HEK293 (cell line): ENCODE data around the gene NXT1.

Experiments
- YY1 ChIP-seq: fragments of 450-650 bp; formaldehyde crosslinking; IDR thresholded peaks from 2 replicates; pipeline ENCODE4 v1.5.1; 2018; ENCODE audit warnings: missing biosample characterization, missing genetic modification characterization
- ZNF133 ChIP-seq: fragments of 450-650 bp; formaldehyde crosslinking; IDR thresholded peaks from 2 replicates; pipeline ENCODE4 v1.5.1; 2016; ENCODE audit warnings: missing biosample characterization, missing genetic modification characterization
- ZNF423 ChIP-seq: fragments of 450-650 bp; formaldehyde crosslinking; IDR thresholded peaks from 2 replicates; pipeline ENCODE4 v1.5.1; 2016; ENCODE audit warnings: missing biosample characterization, missing genetic modification characterization
- ZNF561 ChIP-seq: fragments of 450-650 bp; IDR thresholded peaks from 2 replicates; pipeline ENCODE4 v1.5.1; 2018; ENCODE audit warnings: missing biosample characterization, missing genetic modification characterization, borderline replicate concordance
- ZNF660 ChIP-seq: fragments of 450-650 bp; IDR thresholded peaks from 2 replicates; pipeline ENCODE4 v1.5.1; 2018; ENCODE audit warnings: missing biosample characterization, mild to moderate bottlenecking, missing genetic modification characterization
- ZNF791 ChIP-seq: fragments of 450-650 bp; formaldehyde crosslinking; IDR thresholded peaks from 2 replicates; pipeline ENCODE4 v1.5.1; 2016; ENCODE audit warnings: missing biosample characterization, missing genetic modification characterization
- ZSCAN4 ChIP-seq: fragments of 450-650 bp; formaldehyde crosslinking; IDR thresholded peaks from 2 replicates; pipeline ENCODE4 v1.5.1; 2017; ENCODE audit warnings: missing biosample characterization, missing genetic modification characterization
- TF ChIP-seq, protein P1 (sequence below): fragments of 450-650 bp; formaldehyde crosslinking; IDR thresholded peaks from 2 replicates; pipeline ENCODE4 v1.5.1; 2016; ENCODE audit warnings: missing biosample characterization, missing genetic modification characterization

DNA sequence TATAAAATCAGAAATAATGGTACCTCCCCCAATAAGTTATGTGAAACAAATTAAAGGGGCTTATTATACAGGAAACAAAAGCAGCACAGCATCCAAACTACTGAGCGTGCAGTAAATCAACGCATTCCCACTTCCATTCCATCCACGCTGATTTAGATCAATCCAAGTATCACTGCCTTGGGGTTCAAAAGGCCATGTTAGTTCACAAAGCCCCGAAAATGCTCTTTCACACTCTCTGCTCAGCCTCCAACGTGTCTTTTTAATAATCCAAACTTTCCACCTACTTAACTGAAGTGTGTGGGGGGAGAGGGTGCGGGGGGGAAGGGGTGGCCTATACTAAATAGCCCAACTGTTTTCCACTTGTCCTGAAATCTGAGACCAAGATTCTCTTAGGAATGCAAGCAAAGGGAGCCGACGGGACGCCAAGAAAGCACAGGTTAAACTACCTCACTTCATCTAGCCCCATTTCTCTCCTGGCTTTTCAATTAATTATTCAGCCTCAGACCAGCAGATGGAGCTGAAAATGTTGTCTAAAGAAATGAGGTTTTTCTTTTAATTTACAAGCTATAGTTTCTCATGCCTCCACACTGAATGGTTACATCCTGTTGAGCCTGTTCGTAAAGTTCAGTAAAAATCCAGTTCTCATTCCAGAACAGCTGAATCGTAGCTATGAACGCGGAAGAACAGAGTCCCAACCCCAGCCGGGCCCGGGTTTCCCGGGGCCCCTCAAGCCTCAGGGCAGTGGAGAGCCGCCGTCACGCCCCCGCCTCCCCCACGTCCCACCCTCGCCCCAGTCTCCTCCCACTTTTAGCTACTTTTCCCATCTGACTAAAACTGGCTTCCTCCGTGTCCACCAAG, 1.0 kb upstream of the NXT1 start:
- TF ChIP-seq YY1 (tag by site-specific recombination) (no peak), ZNF133 (no peak), ZNF423 (tag by site-specific recombination) (no peak), ZNF791 (tag by site-specific recombination) (no peak), ZSCAN4 (tag by site-specific recombination) (no peak), ZNF660 (tag by site-specific recombination) (no peak), ZNF561 (tag by site-specific recombination) (no peak)
- TF ChIP-seq, protein P1, sequence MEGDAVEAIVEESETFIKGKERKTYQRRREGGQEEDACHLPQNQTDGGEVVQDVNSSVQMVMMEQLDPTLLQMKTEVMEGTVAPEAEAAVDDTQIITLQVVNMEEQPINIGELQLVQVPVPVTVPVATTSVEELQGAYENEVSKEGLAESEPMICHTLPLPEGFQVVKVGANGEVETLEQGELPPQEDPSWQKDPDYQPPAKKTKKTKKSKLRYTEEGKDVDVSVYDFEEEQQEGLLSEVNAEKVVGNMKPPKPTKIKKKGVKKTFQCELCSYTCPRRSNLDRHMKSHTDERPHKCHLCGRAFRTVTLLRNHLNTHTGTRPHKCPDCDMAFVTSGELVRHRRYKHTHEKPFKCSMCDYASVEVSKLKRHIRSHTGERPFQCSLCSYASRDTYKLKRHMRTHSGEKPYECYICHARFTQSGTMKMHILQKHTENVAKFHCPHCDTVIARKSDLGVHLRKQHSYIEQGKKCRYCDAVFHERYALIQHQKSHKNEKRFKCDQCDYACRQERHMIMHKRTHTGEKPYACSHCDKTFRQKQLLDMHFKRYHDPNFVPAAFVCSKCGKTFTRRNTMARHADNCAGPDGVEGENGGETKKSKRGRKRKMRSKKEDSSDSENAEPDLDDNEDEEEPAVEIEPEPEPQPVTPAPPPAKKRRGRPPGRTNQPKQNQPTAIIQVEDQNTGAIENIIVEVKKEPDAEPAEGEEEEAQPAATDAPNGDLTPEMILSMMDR = no peak
